Activated CD4-positive, alpha-beta T cell treated with anti-CD3 and anti-CD28 coated beads, Interleukin-2, Interleukin-4, amounts not matched to agents 100 ng/mL and 50 ng/mL, durations not matched to agents 16 hours and 8 hours (primary cell): ENCODE data around the gene ECEL1.
"Not testable (repeated sequence)": the region's sequence is repeated elsewhere in the genome, so short reads cannot be mapped to it uniquely, and the experiment has no call there.

Source experiments
- DNase-seq: peaks from one replicate; pipeline ENCODE4 v3.0.0-alpha.2; 2020; ENCODE audit warnings: low spot score

ECEL1 gene

DNA sequence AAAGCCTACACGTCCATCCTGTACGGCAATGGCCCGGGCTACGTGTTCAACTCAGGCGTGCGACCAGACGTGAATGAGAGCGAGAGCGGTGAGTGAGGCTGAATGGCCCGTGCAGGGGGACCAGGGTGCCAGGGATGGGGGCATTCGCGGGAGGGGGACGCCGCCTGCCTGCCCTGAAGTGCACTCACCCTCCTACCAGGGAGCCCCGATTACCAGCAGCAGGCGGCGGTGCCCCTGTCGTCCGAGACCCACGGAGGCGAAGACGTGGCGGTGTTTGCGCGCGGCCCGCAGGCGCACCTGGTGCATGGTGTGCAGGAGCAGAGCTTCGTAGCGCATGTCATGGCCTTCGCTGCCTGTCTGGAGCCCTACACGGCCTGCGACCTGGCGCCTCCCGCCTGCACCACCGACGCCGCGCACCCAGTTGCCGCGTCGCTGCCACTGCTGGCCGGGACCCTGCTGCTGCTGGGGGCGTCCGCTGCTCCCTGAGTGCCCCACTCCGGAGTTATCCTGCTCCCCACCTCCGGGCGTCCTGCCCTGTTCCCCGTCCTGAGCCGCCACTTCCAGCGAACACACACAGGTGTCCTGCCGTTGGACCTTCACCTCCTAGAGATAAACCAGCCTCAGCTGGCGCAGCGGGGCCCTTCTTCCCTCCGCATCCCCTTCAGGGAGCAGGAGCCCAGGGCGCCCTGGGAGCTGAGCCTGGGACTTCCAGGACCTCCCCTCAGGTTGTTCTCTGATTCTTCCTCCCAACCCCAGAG lies 28.8 kb downstream of the ECEL1 start:
- DNase-seq, result no peak

DNA sequence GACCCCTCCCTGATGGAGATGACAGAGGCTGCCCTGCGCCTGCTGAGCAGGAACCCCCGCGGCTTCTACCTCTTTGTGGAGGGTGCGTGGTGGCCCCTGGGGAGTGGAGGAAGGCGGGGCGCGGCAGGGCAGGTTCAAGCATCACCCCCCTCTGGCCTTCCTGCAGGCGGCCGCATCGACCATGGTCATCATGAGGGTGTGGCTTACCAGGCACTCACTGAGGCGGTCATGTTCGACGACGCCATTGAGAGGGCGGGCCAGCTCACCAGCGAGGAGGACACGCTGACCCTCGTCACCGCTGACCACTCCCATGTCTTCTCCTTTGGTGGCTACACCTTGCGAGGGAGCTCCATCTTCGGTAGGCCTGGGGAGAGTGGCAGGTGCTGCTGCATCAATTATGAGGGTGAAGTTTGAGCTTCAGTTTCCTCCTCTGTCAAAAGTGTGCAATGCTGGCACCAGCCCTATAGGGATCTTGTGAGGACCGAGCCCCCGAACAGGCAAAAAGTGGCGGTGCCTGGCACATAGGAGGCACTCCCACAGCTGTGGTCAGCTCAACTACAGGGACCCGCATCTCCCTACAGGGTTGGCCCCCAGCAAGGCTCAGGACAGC lies 29.5 kb downstream of the ECEL1 start:
- DNase-seq, result no peak

DNA sequence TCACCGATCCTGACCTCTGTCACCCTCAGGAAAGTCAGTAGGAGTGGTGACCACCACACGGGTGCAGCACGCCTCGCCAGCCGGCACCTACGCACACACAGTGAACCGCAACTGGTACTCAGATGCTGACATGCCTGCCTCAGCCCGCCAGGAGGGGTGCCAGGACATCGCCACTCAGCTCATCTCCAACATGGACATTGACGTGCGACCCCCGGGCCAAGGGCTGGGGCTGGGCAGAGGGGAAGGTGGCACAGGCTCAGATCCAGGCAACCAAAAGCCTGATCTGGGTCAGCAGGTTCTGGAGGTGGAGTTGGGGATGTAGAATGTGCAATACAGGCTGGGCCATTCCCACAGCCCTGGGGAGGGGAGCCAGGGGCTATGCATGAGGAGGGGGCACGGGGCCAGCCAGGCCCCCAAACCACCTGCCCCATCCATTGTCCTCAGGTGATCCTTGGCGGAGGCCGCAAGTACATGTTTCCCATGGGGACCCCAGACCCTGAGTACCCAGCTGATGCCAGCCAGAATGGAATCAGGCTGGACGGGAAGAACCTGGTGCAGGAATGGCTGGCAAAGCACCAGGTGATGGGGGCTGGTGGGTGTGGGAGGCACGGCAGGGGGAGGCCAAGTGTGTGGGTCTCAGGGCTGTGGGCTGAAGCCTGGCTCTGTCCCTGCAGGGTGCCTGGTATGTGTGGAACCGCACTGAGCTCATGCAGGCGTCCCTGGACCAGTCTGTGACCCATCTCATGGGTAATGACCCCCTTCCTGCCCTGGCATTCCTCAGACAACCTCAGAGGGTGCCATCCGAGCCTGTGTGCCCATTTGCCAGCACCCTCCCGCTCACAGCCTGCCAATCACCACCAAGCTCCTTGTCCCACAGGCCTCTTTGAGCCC lies 30.3 kb downstream of the ECEL1 start:
- no peak for DNase-seq

DNA sequence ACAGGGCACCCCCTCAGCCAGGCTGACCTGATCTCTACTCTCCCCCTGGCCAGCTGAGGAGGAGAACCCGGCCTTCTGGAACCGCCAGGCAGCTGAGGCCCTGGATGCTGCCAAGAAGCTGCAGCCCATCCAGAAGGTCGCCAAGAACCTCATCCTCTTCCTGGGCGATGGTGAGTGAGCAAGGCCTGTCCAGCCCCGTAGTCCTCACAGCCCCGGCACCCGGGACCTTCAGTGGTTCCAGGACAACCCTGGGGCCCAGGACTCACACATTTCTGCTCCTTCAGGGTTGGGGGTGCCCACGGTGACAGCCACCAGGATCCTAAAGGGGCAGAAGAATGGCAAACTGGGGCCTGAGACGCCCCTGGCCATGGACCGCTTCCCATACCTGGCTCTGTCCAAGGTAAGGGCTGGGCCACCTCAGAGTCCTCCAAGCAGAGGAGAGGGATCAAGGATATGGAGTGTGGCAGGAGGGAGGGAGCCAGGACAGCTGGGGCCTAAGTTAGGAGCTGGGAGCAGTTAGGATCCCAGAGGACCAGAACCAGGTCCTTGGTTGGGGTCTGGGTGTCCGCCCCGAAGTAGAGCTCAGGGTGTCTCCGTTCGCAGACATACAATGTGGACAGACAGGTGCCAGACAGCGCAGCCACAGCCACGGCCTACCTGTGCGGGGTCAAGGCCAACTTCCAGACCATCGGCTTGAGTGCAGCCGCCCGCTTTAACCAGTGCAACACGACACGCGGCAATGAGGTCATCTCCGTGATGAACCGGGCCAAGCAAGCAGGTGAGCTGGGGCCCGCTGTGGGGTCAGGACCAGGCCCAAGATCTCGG lies 31.1 kb downstream of the ECEL1 start:
- no peak for DNase-seq

DNA sequence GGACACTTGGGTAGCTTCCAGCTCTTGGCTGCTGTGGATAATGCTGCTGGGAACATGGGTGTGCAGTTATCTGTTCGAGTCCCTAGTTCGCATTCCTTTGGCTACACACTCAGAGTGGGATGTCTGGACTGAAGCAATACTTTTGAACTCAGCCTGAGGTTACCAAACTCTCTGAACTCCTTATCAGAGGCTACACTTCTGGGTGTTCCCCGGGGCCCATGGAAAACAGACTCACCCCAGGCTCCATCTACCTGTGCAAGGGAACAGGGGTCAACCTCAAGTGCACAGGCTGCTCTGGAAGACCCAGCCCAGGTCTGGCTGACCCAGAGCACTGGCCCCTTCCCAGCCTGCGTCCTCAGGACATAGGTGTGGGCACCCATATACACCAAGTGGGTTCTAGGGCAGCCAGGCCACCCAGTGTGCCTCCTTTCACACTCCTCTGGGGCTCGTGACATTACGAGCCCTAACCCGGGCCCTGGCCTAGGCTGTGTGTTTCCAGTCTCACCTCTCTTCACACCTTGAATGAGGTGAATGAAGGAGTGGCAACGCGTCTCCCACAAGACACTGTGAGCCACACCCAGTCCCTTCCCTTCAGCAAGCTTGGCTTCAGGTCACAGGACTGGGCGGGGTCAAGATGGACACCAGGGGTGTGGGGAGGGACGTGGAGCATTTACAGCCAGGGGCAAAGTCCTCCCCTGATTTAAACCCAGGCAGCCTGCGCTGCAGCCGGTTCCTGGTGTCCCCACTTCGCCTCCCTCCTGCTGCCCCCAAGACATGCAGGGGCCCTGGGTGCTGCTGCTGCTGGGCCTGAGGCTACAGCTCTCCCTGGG lies 32.0 kb downstream of the ECEL1 start, which contains the start of gene ALPI:
Gene ALPI, plus strand, starts transcription at position 728 of the 830 bp plus-strand sequence. Its CDS starts 47 bp downstream, at position 775.
- DNase-seq, result no peak

DNA sequence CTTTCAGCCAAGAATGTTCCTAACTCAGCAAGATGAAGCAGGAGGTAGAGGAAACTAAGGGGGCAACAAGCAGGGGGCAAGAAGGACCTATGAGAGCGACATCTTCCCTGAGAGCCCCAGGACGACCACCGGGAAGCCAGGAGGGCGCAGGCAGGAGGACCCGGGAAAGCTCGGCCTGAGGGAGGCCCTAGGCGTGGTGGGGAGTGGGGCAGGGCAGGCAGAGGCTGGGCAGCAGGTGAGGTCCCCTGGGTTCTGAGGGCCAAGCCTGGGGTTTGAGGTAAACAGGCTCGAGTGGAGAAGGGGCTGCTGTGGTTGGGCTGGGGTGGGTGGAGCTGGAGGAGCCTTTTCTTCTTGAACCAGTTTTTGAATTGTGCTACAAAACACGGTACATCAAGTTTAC lies 33.0 kb downstream of the ECEL1 start:
- DNase-seq, result no peak

DNA sequence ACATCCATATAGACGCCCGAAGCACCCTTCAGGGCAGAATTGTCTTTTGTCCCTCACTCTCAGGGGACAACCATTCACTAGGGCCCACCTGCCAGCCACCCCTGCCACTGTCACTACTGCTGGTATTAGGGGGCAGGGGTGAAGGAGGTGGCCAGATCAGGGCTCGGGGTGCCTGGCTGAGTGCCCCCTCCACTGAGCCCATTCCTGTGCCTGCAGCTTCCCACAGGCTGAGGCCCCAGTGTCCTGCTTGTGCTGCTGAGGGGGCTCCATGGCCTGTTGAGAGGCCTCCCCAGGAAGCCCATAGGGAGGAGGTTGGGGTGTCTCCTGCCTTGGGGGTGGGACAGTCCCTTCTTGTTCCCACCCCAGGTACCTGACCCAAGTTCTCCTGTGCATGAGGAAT lies 36.0 kb downstream of the ECEL1 start:
- DNase-seq, result not testable (repeated sequence)

DNA sequence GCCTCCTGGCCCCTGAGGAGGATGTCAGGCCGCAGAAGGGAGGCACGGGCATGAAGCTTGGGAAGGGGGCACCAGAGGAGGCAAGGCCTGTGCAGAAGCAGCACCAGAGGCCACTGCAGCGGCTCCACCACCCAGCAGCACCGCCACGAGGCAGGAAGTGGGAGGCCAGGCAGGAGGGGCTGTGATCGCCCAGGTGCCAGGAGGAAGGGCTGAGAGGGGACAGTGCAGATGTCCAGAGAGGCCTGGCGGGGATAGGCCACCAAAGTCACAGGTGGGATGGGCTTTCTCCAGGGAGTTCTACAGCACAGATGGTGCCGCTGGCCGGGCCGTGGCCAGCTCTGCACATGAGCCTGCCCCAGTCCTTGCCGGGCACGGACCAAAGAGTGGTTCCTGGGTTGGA lies 37.7 kb downstream of the ECEL1 start:
- DNase-seq, result no peak

DNA sequence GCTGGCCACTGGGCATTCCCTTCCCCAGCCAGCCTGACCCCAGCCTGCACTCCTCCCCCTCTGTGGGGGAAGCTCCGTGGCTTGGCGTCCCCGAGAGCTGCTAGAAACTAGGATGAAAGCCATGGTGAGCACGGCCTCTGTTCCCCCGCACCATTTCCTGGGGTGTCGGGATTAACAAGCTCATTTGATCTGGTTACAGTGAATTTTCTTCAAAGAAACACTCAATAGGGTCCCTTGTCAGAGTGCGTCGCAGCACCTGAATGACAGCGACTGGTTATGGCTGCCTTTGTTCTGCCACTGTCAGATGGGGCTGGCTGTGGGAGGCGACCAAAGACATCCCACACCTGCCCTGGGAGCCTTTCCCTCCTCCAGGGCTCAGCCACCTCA lies 39.3 kb downstream of the ECEL1 start:
- DNase-seq, result no peak

DNA sequence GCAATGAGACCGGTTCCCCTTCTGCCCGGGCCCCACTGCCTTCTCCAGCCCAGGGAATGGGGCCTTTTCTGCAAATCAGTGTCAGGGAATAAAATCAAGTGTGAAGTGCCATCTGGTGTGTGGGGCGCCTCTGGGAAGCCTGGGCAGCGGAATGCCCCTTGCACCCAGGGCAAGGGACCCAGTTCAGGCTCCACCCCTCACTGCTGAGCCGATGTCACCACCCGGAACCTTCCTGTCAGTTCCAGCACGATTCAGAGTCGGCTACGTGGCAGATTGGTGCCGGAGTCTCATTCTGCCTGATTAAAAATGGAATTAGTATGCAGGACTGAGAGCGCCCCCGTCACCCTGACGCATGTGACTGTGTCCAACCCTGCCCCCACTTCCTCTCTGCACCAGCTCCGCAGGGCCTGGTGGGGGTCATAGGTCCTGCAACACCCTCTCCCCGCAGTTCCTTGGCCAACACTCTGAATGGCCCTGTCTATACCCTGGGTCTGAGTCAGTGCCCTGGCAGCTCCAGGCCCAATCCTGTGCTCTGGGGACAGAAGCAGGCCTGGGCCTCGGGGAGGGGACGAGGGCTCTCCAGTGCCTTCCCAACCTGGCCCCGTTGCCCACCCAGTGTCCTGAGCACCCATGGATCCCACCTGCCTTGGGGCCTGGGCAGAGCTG lies 39.9 kb downstream of the ECEL1 start:
- DNase-seq, result no peak

DNA sequence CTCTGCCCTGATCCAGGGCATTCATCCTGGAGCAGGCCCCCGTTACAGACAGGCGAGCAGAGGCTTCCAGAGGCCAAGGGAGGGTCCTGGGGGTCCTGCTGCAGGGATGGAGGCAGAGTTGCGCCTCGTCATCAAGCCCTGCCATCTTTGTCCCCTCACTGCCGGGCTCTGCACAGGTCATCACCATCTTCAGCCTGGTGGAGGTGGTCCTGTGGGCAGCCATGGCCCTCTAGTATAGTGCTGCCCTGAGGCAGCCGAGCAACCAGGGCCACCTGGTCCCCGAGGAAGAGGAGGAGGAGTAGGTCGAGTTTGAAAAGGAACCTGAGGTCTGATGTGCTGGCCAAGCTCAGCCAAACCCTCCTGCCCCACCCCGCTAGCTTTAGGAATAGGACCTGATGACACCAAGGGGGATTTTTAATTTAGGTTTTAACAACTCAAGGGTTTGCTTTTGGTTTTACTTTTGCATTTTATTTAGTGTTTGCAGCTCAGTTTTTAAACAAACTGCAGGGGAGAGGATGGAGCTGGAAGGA lies 40.5 kb downstream of the ECEL1 start:
- no peak for DNase-seq

DNA sequence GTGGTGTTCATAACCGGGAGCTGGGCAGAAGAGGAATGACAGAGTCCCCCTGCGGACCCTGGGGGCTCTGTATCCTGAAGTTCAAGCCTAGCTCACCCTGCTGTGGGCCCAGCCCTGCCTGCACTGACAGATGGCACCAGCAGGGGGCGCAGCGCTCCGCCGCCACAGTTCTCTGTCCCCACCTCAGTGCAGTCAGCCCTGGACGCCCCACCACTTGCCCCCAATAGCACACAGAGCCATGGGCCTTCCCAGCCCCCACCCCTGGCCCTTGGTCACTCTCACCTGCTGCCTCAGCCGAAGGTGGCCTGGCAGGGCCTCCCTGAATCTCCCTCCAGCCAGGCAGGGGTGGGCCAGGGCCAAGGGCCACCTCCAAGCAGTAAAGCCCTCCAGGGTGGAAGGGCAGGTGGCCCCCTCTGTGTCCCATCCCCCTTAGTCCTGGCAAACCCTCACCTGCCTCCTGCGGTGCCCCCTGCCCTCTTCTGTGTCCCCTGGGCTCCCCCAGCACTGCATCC lies 41.3 kb downstream of the ECEL1 start:
- DNase-seq, result not testable (repeated sequence)

DNA sequence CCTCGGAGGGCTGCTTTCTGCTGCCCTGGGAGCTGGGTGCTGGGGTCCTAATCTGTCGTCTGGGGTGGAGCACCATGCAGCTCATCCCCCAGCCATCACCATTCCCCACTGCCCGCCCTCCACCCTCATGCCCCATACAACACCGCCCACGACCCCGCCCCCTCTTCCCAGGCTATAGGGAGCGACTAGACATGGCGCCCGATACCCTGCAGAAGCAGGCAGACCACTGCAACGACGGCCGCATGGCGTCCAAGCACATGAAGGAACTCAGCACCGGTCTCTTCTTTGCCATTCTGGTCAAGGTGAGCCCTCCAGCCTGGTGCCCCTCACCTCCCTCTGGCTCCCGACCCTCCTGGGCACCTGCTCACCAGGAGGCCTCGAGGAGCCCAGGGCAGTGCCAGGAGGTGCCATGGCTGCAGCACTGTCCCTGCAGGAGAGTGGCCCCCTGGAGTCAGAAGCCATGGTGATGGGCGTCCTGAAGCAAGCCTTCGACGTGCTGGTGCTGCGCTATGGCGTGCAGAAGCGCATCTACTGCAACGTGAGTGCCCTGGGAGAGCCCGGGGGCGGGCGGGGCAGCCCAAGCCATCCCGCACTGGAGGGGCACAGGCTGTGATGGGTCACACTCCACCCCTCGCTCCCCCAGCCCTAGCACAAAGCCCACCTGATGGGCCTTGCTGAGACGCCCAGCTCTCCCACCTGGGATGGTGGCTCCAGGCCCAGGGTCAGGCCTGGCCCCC lies 42.3 kb downstream of the ECEL1 start:
- not testable (repeated sequence) for DNase-seq

DNA sequence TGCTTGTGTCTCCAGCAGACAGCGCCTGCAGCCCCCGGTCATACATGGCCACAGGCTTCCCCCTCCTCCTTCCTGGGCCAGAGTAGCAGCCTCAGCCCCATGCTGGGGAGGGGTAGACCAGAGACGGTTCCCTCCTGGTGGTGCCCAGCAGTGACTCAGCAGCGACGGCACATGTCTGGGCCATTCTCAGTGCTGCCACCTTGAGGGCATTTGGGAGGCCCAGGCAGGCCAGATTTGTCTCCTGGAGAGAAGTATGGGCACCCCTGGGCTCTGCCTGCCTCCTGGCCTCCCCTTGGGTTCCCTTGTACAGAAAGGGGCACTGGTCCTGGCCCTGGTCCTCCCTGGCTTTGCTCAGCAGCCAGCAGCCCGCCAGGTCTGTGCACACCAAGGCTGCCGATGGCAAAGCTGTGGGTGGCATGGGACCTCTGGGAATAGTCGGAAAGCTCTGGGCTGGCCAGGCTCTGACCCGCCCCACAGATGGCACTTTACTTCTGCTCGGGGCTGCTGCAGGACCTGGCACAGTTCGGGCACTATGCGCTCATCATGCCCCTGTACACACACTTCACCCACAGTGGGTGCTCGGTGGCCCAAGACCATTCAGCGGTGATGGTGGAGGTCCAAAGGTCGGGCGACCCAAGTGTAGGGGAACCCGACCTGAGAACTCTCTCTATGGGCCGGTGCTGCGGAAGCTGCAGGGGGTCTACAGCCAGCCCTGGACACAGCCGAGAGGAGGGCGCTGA lies 43.1 kb downstream of the ECEL1 start:
- DNase-seq, result peak; percentile 87

DNA sequence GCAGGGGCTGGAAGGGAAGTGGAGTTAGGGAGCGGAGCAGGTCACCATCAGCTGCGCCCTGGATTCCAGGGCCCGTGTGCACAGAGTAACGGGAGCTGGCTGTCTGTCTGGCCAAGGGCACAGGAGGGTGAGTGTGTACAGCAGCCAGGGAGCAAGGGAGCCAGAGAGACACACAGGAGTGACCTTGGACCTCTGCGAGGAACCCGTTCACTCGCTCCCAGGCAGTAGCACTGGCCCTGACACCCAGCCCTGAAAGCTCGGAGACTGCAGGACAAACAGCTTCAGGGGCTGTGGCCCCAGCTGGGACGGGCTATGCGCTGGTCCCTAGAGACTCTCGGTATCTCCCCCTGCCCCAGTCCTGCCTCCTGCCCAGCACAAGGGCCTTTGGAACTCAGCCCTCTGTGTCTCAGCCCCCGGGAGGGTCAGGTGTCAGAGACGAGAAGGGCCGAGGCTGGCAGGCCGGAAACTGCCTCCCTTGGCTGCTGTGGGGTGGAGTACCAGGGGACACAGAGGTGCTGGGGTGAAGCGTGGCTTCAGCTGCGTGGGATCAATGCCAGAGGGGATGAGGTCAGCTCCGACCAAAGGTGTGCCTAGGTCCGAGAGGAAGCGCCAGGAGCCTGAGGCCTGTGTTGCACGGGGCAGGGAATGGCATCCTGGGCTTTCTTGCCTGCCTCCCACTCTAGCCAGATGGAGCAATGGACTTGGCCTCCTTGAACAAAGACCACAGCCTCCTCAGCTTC lies 43.8 kb downstream of the ECEL1 start:
- not testable (repeated sequence) for DNase-seq

DNA sequence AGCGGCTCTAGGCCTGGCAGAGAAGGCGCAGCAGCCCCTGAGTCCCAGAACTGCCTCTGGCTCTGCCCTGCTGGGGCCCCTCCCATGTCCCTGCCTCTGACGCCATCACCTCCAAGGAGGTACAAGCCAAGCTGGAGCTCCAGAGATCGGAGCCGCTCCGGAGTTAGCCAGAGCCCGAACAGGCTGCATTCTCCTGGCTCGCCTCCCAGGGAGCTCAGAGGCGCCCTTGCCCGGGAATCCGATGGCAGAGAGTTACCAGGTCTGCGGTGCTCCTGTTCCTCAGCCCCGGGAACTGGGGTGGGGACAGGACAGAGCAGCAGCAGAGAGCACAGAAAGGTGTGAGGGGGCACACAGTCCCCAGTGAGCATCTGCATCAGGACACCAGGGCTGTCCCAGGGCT lies 44.6 kb downstream of the ECEL1 start:
- DNase-seq, result not testable (repeated sequence)

DNA sequence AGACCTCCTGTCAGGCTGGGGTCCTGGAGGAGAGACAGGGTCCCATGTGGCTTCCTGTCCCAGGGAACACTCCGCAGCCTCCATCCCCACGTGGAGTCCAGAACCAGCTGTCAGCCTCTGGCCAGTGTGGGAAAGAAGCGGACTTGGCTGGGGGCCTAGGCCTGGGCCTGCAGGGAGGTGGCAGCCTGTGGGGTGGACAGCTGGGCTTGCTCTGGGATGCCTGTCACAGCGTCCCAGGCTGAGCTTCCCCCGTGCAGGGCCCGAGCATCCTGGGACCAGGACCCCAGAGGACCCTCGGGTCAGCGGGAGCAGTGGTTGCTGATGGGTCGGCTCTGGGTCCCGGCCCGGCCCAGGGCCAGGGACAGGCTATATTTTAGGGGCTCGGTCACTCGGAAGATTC lies 45.2 kb downstream of the ECEL1 start:
- DNase-seq, result not testable (repeated sequence)

DNA sequence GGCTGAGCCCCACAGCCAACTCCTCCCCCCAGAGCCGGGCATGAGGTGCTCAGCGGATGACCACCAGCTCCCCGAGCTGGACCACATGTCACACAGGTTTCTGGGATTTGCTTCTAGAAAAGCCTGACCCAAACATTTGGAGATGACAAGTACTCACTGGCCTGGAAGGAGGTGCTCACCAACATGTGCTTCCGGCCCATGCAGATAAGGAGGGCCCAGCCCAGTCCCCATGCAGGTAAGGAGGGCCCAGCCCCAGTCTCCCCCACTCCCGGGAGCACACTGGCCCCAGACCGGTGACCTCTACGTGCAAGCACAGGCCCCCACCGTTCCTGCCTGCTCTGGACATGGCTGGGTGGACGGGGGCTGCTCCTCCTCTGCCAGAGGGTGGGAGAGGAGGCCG lies 45.7 kb downstream of the ECEL1 start:
- not testable (repeated sequence) for DNase-seq
